HCT116 (cell line): ENCODE measurements around the gene PDZD8. TPM values are rescaled to one million over a fixed set of nuclear protein-coding genes. Genes with fewer than 3 reads are reported as not detected.

ENCODE experiments used
- ATAC-seq: fragments of 200-7000 bp; cut with Tn5 transposase; 2 replicates; pipeline ENCODE4 v1.9.1; 2020; ENCODE audit warnings: mild to moderate bottlenecking, moderate library complexity
- BruUV-seq: library from RNA; stranded (reverse); fragments of 400-500 nt; replicated peaks from 2 replicates; lab custom pipeline; 2021; lab: Mats Ljungman, UMichigan
- CTCF ChIA-PET: fragments of 300-600 bp; sonication (Branson Sonifier 250); formaldehyde crosslinking; loops from one replicate; lab custom pipeline; 2021; ENCODE audit warnings: antibody characterized with exemption; lab: Charles Lee
- POLR2A ChIA-PET: fragments of 300-600, 350-600 bp; sonication (Branson Sonifier 250); formaldehyde crosslinking; loops from one replicate; lab custom pipeline; 2021; ENCODE audit warnings: antibody characterized with exemption; lab: Charles Lee
- RAD21 ChIA-PET, 2 experiments: fragments of 300-600 bp; sonication (Branson Sonifier 250); formaldehyde crosslinking; loops; one replicate each; lab custom pipeline; 2023; ENCODE audit warnings: low total read pairs in 2 of 2; ENCODE audit not compliant: uncharacterized antibody in 2 of 2, unreplicated experiment in 2 of 2, low non-redundant PET in 1 of 2; lab: Charles Lee
- DNase-seq: peaks from one replicate; pipeline ENCODE4 v3.0.0-alpha.2; 2010; ENCODE audit warnings: low read depth, low spot score
- H2AFZ ChIP-seq: fragments of 200-600 bp; shearing (Covaris generic), sonication (generic); 2 replicates; pipeline ENCODE4 v1.6.1; 2017; ENCODE audit warnings: low read depth, mixed run types, mixed read lengths, antibody characterized with exemption, low read length; ENCODE audit not compliant: poor library complexity, severe bottlenecking
- H3K27ac ChIP-seq: 2 replicates; pipeline ENCODE4 v1.5.1; 2012; ENCODE audit warnings: low read depth, low read length
- H3K27me3 ChIP-seq: fragments of 200-600 bp; sonication (generic); 2 replicates; pipeline ENCODE4 v1.6.1; 2016; ENCODE audit warnings: mixed run types, low read length, mixed read lengths; ENCODE audit not compliant: insufficient read depth
- H3K36me3 ChIP-seq, 2 experiments: fragments of 200-500 bp in 1 of 2; fragments of 200-600 bp in 1 of 2; sonication (Bioruptor generic) in 1 of 2; sonication (generic) in 1 of 2; 2 replicates each; pipeline versions ENCODE4 v1.5.1 to v1.6.1; 2014 to 2016; ENCODE audit warnings: low read length in 2 of 2, inconsistent platforms in 1 of 2, mixed read lengths in 1 of 2, mixed run types in 1 of 2; ENCODE audit not compliant: insufficient read depth in 2 of 2, control insufficient read depth in 1 of 2
- H3K4me1 ChIP-seq, 2 experiments: fragments of 200-600 bp in 1 of 2; sonication (generic) in 1 of 2; 2 replicates each; pipeline versions ENCODE4 v1.5.1 to v1.6.1; 2012 to 2017; ENCODE audit warnings: low read length in 2 of 2, inconsistent platforms in 1 of 2, mild to moderate bottlenecking in 1 of 2, mixed read lengths in 1 of 2, mixed run types in 1 of 2, moderate library complexity in 1 of 2; ENCODE audit not compliant: insufficient read depth in 2 of 2, control insufficient read depth in 1 of 2
- H3K4me2 ChIP-seq: fragments of 200-600 bp; sonication (generic); 2 replicates; pipeline ENCODE4 v1.6.1; 2017; ENCODE audit warnings: mixed run types, low read length, mixed read lengths
- H3K4me3 ChIP-seq, 2 experiments: fragments of 200-600 bp in 1 of 2; sonication (generic) in 1 of 2; replicated peaks in 1 of 2; 2 replicates each; pipeline ENCODE4 v1.5.1; 2011 to 2016; ENCODE audit warnings: low read length in 2 of 2, control low read depth in 1 of 2, low read depth in 1 of 2, mild to moderate bottlenecking in 1 of 2, mixed read lengths in 1 of 2, mixed run types in 1 of 2
- H3K79me2 ChIP-seq: fragments of 200-600 bp; sonication (generic); 2 replicates; pipeline ENCODE4 v1.6.1; 2017; ENCODE audit warnings: mild to moderate bottlenecking, mixed run types, low read length, moderate library complexity, mixed read lengths; ENCODE audit not compliant: insufficient read depth
- H3K9ac ChIP-seq: fragments of 200-600 bp; sonication (generic); 2 replicates; pipeline ENCODE4 v1.6.1; 2016; ENCODE audit warnings: low read length, mixed read lengths
- H3K9me2 ChIP-seq: fragments of 200-600 bp; sonication (generic), shearing (Covaris generic); 2 replicates; pipeline ENCODE4 v1.6.1; 2017; ENCODE audit warnings: mixed run types, mild to moderate bottlenecking, moderate library complexity; ENCODE audit not compliant: insufficient read depth
- H3K9me3 ChIP-seq, 2 experiments: fragments of 200-500 bp in 1 of 2; fragments of 200-600 bp in 1 of 2; sonication (Bioruptor generic) in 1 of 2; sonication (generic) in 1 of 2; 2 replicates each; pipeline ENCODE4 v1.6.1; 2014 to 2017; ENCODE audit warnings: low read length in 2 of 2, mixed read lengths in 2 of 2, inconsistent platforms in 1 of 2, low read depth in 1 of 2, mild to moderate bottlenecking in 1 of 2, mixed run types in 1 of 2, moderate library complexity in 1 of 2; ENCODE audit not compliant: control insufficient read depth in 1 of 2, insufficient read depth in 1 of 2
- H4K20me1 ChIP-seq: fragments of 200-600 bp; sonication (generic), shearing (Covaris generic); 2 replicates; pipeline ENCODE4 v1.6.1; 2017; ENCODE audit warnings: mixed run types, mild to moderate bottlenecking, moderate library complexity; ENCODE audit not compliant: insufficient read depth
- ATF3 ChIP-seq: IDR thresholded peaks from 2 replicates; pipeline ENCODE4 v1.6.1; 2012
- CBX3 ChIP-seq: IDR thresholded peaks from 2 replicates; pipeline ENCODE4 v1.6.1; 2012; ENCODE audit warnings: low read depth
- EGR1 ChIP-seq: IDR thresholded peaks from 2 replicates; pipeline ENCODE4 v1.6.1; 2012; ENCODE audit warnings: low read depth
- ELF1 ChIP-seq: IDR thresholded peaks from 2 replicates; pipeline ENCODE4 v1.6.1; 2012; ENCODE audit warnings: low read depth, borderline replicate concordance
- EZH2 ChIP-seq: fragments of 200-600 bp; sonication (generic); IDR thresholded peaks from 2 replicates; pipeline ENCODE4 v1.6.1; 2017; ENCODE audit warnings: antibody characterized with exemption, mixed run types
- EZH2phosphoT487 ChIP-seq: fragments of 200-600 bp; IDR thresholded peaks from 2 replicates; pipeline ENCODE4 v1.6.1; 2018; ENCODE audit warnings: antibody characterized with exemption, borderline replicate concordance
- JUND ChIP-seq: IDR thresholded peaks from 2 replicates; pipeline ENCODE4 v1.6.1; 2012
- MAX ChIP-seq: IDR thresholded peaks from 2 replicates; pipeline ENCODE4 v1.6.1; 2012
- RAD21 ChIP-seq: IDR thresholded peaks from 2 replicates; pipeline ENCODE4 v1.6.1; 2012; ENCODE audit warnings: low read depth, mild to moderate bottlenecking
- REST ChIP-seq: IDR thresholded peaks from 2 replicates; pipeline ENCODE4 v1.6.1; 2012; ENCODE audit warnings: low read depth
- SIN3A ChIP-seq: IDR thresholded peaks from 2 replicates; pipeline ENCODE4 v1.6.1; 2012; ENCODE audit warnings: low read depth
- SP1 ChIP-seq: IDR thresholded peaks from 2 replicates; pipeline ENCODE4 v1.6.1; 2012; ENCODE audit warnings: low read depth
- TCF7L2 ChIP-seq: IDR thresholded peaks from 2 replicates; pipeline ENCODE4 v1.7.0; 2011; ENCODE audit warnings: borderline replicate concordance, inconsistent platforms; ENCODE audit not compliant: insufficient read depth, insufficient read length; ENCODE audit errors: extremely low read depth
- ZBTB33 ChIP-seq: IDR thresholded peaks from 2 replicates; pipeline ENCODE4 v1.6.1; 2011; ENCODE audit warnings: mild to moderate bottlenecking, low read length, moderate library complexity; ENCODE audit not compliant: insufficient replicate concordance; ENCODE audit errors: extremely low read depth
- ZFX ChIP-seq: fragments of 450-650 bp; IDR thresholded peaks from 2 replicates; pipeline ENCODE4 v1.6.1; 2017
- ZNF274 ChIP-seq: fragments of 200-500 bp; sonication (Bioruptor generic); IDR thresholded peaks from 2 replicates; pipeline ENCODE4 v1.6.1; 2014; ENCODE audit warnings: mild to moderate bottlenecking, low read depth, low read length, inconsistent platforms
- intact Hi-C: fragments of 100-400 bp; cut with micrococcal nuclease; formaldehyde crosslinking; loops from 2 replicates; pipeline ENCODE4 v1.10.0; 2022
- total RNA-seq: library from RNA; stranded (reverse); gene quantifications from one replicate; pipeline ENCODE4 v1.2.1, GENCODE V29; 2021; ENCODE audit not compliant: unreplicated experiment

PDZD8 gene
- total RNA-seq, 1 experiment from 2014 or later = 61.7 TPM

GRCh38 chr10:117348236-117348635, 27.0 kb downstream of the PDZD8 start:
- CTCF ChIA-PET = no interaction called here
- no peak overlapping the region for H3K9ac ChIP-seq

More at GRCh38 chr10:117348236-117348635, 27.0 kb downstream of the PDZD8 start:
- no peak overlapping the region for H3K4me2 ChIP-seq
- no peak for TF ChIP-seq RAD21
- no peak for TF ChIP-seq REST
- no peak for TF ChIP-seq ZFX
- TF ChIP-seq EGR1 = no peak
- TF ChIP-seq ZNF274 = no peak
- no peak for TF ChIP-seq EZH2
- no peak for TF ChIP-seq ATF3
- no peak for TF ChIP-seq TCF7L2
- no peak for TF ChIP-seq ZBTB33
- TF ChIP-seq ELF1 = no peak
- TF ChIP-seq SIN3A = no peak
- TF ChIP-seq SP1 = no peak
- no peak for TF ChIP-seq CBX3
- no peak for TF ChIP-seq JUND
- TF ChIP-seq MAX = no peak
- TF ChIP-seq EZH2phosphoT487 = no peak
- no peak for ATAC-seq
- H3K27me3 ChIP-seq = no peaks in the 10 kb centered on the region
- no peak for DNase-seq
- H3K9me2 ChIP-seq = no peaks in the 10 kb centered on the region
- H3K36me3 ChIP-seq = no peaks in the 10 kb centered on the region
- H4K20me1 ChIP-seq = peaks cover 20% of the 10 kb centered on the region; the same call in 1 of the 2 replicates
- H2AFZ ChIP-seq = no peak overlapping the region
- no peak overlapping the region for H3K27ac ChIP-seq
- H3K79me2 ChIP-seq = peaks cover 95% of the 10 kb centered on the region
- H3K4me1 ChIP-seq = peaks cover 22% of the 10 kb centered on the region in 2 experiments
- H3K9me3 ChIP-seq = no peaks in the 10 kb centered on the region
- RAD21 ChIA-PET = no interaction called here
- BruUV-seq = no TSS peak
- H3K4me3 ChIP-seq = no peak overlapping the region
- POLR2A ChIA-PET = no interaction called here
- intact Hi-C loops = no loop called here
